ENCODE measurements around the gene SRSF1.
A peak's percentile ranks its signal among the peaks of the same experiment; 100 is the strongest.
"Not testable (repeated sequence)": the region's sequence is repeated elsewhere in the genome, so short reads cannot be mapped to it uniquely, and the experiment has no call there.

The SRSF1 gene

GRCh38 chr17:57988301-57989250 lies 18.5 kb downstream of the SRSF1 start:
- peak; percentile 68 for DNase-seq

- peak; percentile 80 for DNase-seq
Measured at GRCh38 chr17:57987581-57988300, 19.3 kb downstream of the SRSF1 start, which contains the start of gene VEZF1. VEZF1 (minus strand) TSS chr17:57988254; CDS start chr17:57988111, 143 bp downstream.

GRCh38 chr17:57986841-57987580 lies 20.0 kb downstream of the SRSF1 start:
- peak; percentile 49 for DNase-seq

- no peak for DNase-seq
Measured at GRCh38 chr17:57985675-57985974, 21.4 kb downstream of the SRSF1 start.

GRCh38 chr17:57984936-57985674 lies 21.9 kb downstream of the SRSF1 start:
- DNase-seq: no peak

- no peak for DNase-seq
Measured at GRCh38 chr17:57984261-57984890, 22.7 kb downstream of the SRSF1 start.

- DNase-seq: no peak
Measured at GRCh38 chr17:57983446-57983845, 23.6 kb downstream of the SRSF1 start.

GRCh38 chr17:57982452-57983170 lies 24.4 kb downstream of the SRSF1 start:
- no peak for DNase-seq

GRCh38 chr17:57980522-57980921 lies 26.5 kb downstream of the SRSF1 start:
- no peak for DNase-seq

- no peak for DNase-seq
Measured at GRCh38 chr17:57979076-57979475, 28.0 kb downstream of the SRSF1 start.

- DNase-seq: no peak
Measured at GRCh38 chr17:57976594-57976993, 30.5 kb downstream of the SRSF1 start.

GRCh38 chr17:57975044-57975443 lies 32.0 kb downstream of the SRSF1 start:
- DNase-seq: no peak

GRCh38 chr17:57974053-57974824 lies 32.8 kb downstream of the SRSF1 start:
- DNase-seq: not testable (repeated sequence)

GRCh38 chr17:57972151-57972550 lies 34.9 kb downstream of the SRSF1 start:
- DNase-seq: no peak

GRCh38 chr17:57971572-57971971 lies 35.5 kb downstream of the SRSF1 start:
- DNase-seq: no peak

- DNase-seq: no peak
Measured at GRCh38 chr17:57970710-57971109, 36.3 kb downstream of the SRSF1 start.

GRCh38 chr17:57968456-57968855 lies 38.6 kb downstream of the SRSF1 start:
- no peak for DNase-seq

GRCh38 chr17:57966875-57967274 lies 40.2 kb downstream of the SRSF1 start:
- no peak for DNase-seq

- no peak for DNase-seq
Measured at GRCh38 chr17:57966246-57966645, 40.8 kb downstream of the SRSF1 start.

- no peak for DNase-seq
Measured at GRCh38 chr17:57965521-57966160, 41.4 kb downstream of the SRSF1 start.
